ENCODE results near the gene THAP12. TPM values are rescaled to one million over a fixed set of nuclear protein-coding genes. Genes with fewer than 3 reads are reported as not detected.

The THAP12 gene
- total RNA-seq, 1 experiment from 2014 or later, result 42.5 TPM

- Histone ChIP-seq H3K27me3 (ENCODE audit: insufficient read depth, low read length) (no peaks in the 10 kb centered on the region), H3T11ph (ENCODE audit: low read length) (no peak overlapping the region), H3K23ac (ENCODE audit: insufficient read length, low read depth, low read length) (no peak overlapping the region), H3K18ac (ENCODE audit: insufficient read length, low read depth, low read length) (no peak overlapping the region), H3K4me1 (ENCODE audit: insufficient read depth, low read length) (peaks cover 6% of the 10 kb centered on the region; the same call in 1 of the 2 replicates), H3K9ac (ENCODE audit: extremely low read depth, insufficient read length, low read length) (no peak overlapping the region), H3K23me2 (ENCODE audit: insufficient read length, low read depth, low read length, poor library complexity, severe bottlenecking) (no peaks in the 10 kb centered on the region), H2BK12ac (ENCODE audit: insufficient read length, low read depth, low read length) (no peak overlapping the region), H4K5ac (ENCODE audit: insufficient read length, low read depth, low read length) (no peak overlapping the region), H2BK15ac (ENCODE audit: low read depth, low read length) (no peak overlapping the region), H3K79me2 (ENCODE audit: insufficient read depth, low read length) (no peaks in the 10 kb centered on the region), H3K4me2 (ENCODE audit: insufficient read depth, insufficient read length, low read length) (no peak overlapping the region), H3K9me3 (ENCODE audit: control insufficient read depth, low read depth, low read length) (no peaks in the 10 kb centered on the region), H4K8ac (replicated peaks; ENCODE audit: insufficient read length, low read depth, low read length) (no peak overlapping the region), H2AFZ (ENCODE audit: low read length) (no peak overlapping the region), H3K56ac (ENCODE audit: insufficient read length, low read depth, low read length) (no peak overlapping the region), H3K4ac (ENCODE audit: low read depth, low read length) (no peak overlapping the region), H4K20me1 (ENCODE audit: control insufficient read depth, insufficient read depth, insufficient read length) (no peaks in the 10 kb centered on the region), H2BK5ac (ENCODE audit: insufficient read length, low read length) (no peak overlapping the region), H2BK20ac (ENCODE audit: low read depth, low read length, poor library complexity, severe bottlenecking) (no peak overlapping the region), H2BK120ac (ENCODE audit: low read depth, low read length, poor library complexity, severe bottlenecking) (no peak overlapping the region), H3K14ac (ENCODE audit: insufficient read depth, low read length) (no peak overlapping the region), H2AK5ac (ENCODE audit: insufficient read length, low read length) (no peak overlapping the region), H3K27ac (ENCODE audit: insufficient read length, low read depth, low read length) (no peak overlapping the region), H3K79me1 (ENCODE audit: insufficient read depth, low read depth, low read length, poor library complexity, severe bottlenecking) (no peaks in the 10 kb centered on the region), H4K91ac (ENCODE audit: insufficient read length, low read depth, low read length) (no peak overlapping the region)
- Mint-ChIP-seq H3K9me3 (no peaks in the 10 kb centered on the region), H3K4me1 (peaks cover 16% of the 10 kb centered on the region in 2 experiments), H3K4me3 (no peak overlapping the region), H3K27ac (no peak overlapping the region), H3K36me3 (ENCODE audit: insufficient read depth in 1 of 3, low read depth in 3 of 3) (peaks cover 0 to 11% (median 4%) of the 10 kb centered on the region in 3 experiments; a peak in 2 of 7 replicates), H3K27me3 (ENCODE audit: low read depth) (no peaks in the 10 kb centered on the region)
- DNase-seq, result no peak
- no CpG with 5 or more reads among the region's 2 CpGs for WGBS (ENCODE audit: extremely low coverage, insufficient read length, low lambda C conversion rate)
- no peak for TF ChIP-seq CTCF (conservative IDR thresholded peaks at IDR 0.05)
Measured at GRCh38 chr11:76388408-76388807, 7.5 kb upstream of the THAP12 start.
